GM20000 (cell line): ENCODE results near the gene P2RX7.

Experiments
- DNase-seq: peaks from one replicate; pipeline ENCODE4 v3.0.0; 2012; ENCODE audit warnings: low spot score
- CTCF ChIP-seq: IDR thresholded peaks from 2 replicates; pipeline ENCODE4 v1.5.1; 2012; ENCODE audit warnings: mild to moderate bottlenecking, control low read depth; ENCODE audit errors: extremely low read depth, missing control alignments

The P2RX7 gene

GRCh38 chr12:121129811-121130147 lies 2.9 kb upstream of the P2RX7 start:
- DNase-seq: no peak
- no peak for TF ChIP-seq CTCF

- no peak for DNase-seq
- TF ChIP-seq CTCF: no peak
These were observed 1.8 kb upstream of the P2RX7 start for GRCh38 chr12:121130866-121131373.

- TF ChIP-seq CTCF: no peak
- DNase-seq: no peak
These were observed 735 bp upstream of the P2RX7 start for GRCh38 chr12:121131941-121132341.

GRCh38 chr12:121133838-121134237 lies 1.2 kb downstream of the P2RX7 start:
- DNase-seq: no peak
- no peak for TF ChIP-seq CTCF

- TF ChIP-seq CTCF: no peak
These were observed 2.6 kb downstream of the P2RX7 start for GRCh38 chr12:121135320-121135719.

GRCh38 chr12:121137512-121137911 lies 4.8 kb downstream of the P2RX7 start:
- no peak for DNase-seq
- TF ChIP-seq CTCF: no peak

More at GRCh38 chr12:121135320-121135719, 2.6 kb downstream of the P2RX7 start:
- DNase-seq: no peak

GRCh38 chr12:121138284-121138683 lies 5.6 kb downstream of the P2RX7 start:
- no peak for TF ChIP-seq CTCF
- no peak for DNase-seq
